AG10803 (cell line): ENCODE data around the gene MRPS25.

Experiments used
- DNase-seq: peaks from one replicate; pipeline ENCODE4 v3.0.0; 2010; ENCODE audit warnings: low read depth
- H3K4me3 ChIP-seq: 2 replicates; pipeline ENCODE4 v1.5.1; 2011; ENCODE audit warnings: mild to moderate bottlenecking, low read length, control low read depth
- TF ChIP-seq, protein P1 (sequence below): conservative IDR thresholded peaks from 2 replicates; pipeline ENCODE4 v1.5.1; 2011; ENCODE audit warnings: mild to moderate bottlenecking, low read length, control low read depth, inconsistent platforms

The MRPS25 gene

DNA sequence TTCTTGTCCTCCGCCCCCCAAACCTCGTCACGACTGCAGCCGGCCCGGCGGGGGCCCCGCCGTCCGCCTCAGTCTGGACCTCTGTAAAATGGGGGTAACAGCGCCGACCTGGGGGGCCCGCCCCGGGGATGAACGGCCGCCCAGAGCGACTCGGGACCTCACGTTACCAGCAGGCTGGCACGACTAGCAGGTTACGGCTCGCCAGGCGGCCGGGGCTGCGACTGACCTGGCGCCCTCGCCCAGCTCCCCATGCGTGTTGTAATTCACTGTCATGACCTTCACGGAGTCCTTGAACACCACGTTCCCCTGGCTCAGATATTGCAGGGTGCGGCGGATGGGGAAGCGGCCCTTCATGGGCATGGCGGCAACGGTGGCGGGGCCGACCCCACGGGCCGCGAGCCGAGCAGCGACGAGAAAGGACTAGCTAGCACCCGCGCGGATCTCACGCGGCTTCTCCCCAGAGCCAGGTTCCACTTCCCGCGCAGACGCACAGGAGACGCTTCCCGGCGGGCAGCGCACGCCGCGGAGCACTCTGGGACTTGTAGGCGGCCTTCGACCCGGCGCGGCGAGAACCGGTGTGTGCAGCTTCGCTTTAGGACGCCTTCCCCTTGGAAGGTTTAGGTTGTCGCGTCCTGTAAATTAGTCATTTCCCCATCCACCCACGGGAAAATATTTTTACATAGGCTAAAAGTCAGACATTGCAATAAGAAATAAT, at the start of gene MRPS25:
Gene MRPS25 (minus strand): TSS at position 481 of the 715 bp plus-strand sequence. CDS start 121 bp downstream, at position 360.
- H3K4me3 ChIP-seq, result peak within 1 kb of the TSS; percentile 90
- TF ChIP-seq, protein P1, sequence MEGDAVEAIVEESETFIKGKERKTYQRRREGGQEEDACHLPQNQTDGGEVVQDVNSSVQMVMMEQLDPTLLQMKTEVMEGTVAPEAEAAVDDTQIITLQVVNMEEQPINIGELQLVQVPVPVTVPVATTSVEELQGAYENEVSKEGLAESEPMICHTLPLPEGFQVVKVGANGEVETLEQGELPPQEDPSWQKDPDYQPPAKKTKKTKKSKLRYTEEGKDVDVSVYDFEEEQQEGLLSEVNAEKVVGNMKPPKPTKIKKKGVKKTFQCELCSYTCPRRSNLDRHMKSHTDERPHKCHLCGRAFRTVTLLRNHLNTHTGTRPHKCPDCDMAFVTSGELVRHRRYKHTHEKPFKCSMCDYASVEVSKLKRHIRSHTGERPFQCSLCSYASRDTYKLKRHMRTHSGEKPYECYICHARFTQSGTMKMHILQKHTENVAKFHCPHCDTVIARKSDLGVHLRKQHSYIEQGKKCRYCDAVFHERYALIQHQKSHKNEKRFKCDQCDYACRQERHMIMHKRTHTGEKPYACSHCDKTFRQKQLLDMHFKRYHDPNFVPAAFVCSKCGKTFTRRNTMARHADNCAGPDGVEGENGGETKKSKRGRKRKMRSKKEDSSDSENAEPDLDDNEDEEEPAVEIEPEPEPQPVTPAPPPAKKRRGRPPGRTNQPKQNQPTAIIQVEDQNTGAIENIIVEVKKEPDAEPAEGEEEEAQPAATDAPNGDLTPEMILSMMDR, result no peak
- peak; percentile 90 for DNase-seq

DNA sequence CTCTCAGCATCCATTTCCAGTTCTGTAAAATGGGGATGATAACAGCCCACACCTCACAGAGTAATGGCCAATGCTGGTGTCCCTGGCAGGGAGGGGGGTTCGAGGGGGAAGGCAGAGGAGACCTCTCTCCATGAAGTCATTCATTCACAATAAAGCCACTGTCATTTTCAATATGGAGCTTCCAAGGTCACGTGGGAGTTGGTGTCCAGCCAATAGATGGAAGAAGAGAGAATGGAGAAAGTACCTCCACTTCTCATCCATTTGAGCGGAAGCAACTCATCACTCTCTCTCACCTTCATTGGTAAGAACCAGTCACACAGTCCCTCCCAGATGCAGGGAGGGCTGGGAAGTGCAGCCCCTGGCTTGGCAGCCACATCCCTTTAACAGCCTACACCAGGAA, 48.8 kb upstream of the MRPS25 start:
- H3K4me3 ChIP-seq, result no peak overlapping the region
- DNase-seq, result no peak
- TF ChIP-seq, protein P1, result no peak

DNA sequence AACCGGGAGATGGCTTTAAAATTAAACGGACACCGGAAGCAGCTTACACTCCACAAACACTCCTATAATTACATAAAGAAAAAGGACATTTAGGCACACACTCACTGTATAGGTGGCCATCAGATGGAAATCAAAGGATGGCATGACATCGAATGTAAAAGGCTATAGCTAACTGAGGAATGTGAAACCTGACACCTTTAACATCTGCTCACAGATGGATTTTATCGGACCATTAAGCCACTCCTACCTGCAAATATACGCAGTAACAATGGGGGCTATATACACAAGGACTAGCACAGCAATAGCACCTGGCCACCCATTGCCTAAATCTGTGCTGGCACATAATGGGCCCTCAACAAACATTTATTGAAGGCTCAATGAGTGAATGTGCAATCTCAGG, 48.4 kb upstream of the MRPS25 start:
- H3K4me3 ChIP-seq, result no peak overlapping the region
- TF ChIP-seq, protein P1, result no peak
- no peak for DNase-seq

DNA sequence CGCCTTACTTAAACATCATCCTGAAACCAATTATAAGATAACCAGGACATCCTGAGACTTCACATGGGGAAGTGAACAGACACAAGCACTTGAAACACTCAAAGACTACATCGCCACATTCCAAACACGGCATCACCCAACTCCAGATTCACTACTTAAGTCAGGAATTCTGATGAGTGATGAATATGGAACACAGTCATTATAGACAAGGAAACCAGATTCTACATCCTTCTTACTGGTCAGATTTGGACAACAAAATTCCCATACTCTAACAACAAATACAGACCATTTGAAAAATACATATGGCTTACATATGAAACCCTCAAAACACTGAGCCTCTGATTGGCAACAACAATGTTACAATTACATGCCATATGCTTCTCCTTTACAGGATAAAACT, 46.9 kb upstream of the MRPS25 start:
- TF ChIP-seq, protein P1, result no peak
- no peak for DNase-seq
- no peak overlapping the region for H3K4me3 ChIP-seq

DNA sequence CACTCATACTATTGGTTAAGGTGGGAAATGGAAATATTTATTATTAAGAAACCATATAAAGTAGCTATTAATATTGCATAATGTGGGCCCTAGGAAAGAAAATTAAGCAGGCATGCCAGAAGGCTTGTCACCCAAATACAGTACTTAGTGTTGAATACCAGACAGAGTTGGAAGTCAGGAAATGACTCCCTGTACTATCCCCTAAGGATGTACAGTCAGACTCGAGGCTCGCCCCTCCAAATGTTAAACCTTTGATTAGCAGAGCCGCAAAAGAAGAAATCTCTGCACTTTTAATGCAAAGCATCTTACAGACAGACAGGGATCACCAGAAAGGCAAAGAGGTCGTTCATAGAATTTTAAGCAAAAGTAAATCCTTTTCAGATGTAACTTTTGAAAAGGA, 45.1 kb upstream of the MRPS25 start:
- no peak overlapping the region for H3K4me3 ChIP-seq
- TF ChIP-seq, protein P1, result no peak
- peak; percentile 26 for DNase-seq

DNA sequence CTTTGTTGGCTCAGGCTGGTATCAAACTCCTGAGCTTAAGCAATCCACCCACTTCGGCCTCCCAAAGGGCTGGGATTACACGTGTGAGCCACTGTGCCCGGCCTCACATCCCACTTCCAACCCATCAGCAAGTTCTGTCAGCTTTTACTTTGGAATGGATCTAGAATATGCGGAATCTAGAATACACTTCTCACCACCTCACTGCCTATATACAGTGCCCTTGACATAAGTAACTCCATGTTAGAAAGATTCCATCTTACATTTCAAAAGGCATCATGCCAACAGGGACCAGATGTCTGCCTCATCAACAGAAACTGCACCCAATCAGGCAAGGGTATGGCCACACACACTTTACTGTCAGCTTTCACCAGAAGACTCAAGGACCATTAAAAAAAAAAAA, 43.8 kb upstream of the MRPS25 start:
- DNase-seq, result no peak
- H3K4me3 ChIP-seq, result no peak overlapping the region
- TF ChIP-seq, protein P1, result no peak

DNA sequence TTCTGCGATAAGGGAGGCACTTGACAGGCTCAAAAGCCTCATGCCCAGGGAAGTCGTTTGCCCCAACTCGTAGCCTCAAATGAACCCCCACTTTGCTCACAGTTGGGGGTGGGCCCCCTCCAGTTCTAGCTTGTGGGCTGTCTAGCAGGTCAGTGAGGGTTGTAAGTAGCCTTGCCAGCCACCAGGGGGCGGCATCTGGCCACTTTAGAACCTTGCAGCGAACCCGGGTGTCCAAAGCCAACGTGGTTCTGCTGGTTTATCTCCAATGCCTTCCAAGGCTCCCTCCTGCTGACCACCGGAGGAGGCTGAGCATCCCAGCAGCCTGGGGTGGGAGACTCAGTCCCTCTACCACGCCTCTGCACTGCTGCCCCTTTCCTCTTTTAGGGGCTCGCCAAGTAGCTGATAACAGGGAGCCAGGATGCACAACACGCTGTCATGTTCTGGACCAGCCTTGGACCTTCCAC, 43.0 kb upstream of the MRPS25 start:
- DNase-seq, result peak; percentile 74
- no peak overlapping the region; the same call in 1 of the 2 replicates for H3K4me3 ChIP-seq
- TF ChIP-seq, protein P1, result peak; percentile 89
